ENCODE data around the gene EMX1.

DNA sequence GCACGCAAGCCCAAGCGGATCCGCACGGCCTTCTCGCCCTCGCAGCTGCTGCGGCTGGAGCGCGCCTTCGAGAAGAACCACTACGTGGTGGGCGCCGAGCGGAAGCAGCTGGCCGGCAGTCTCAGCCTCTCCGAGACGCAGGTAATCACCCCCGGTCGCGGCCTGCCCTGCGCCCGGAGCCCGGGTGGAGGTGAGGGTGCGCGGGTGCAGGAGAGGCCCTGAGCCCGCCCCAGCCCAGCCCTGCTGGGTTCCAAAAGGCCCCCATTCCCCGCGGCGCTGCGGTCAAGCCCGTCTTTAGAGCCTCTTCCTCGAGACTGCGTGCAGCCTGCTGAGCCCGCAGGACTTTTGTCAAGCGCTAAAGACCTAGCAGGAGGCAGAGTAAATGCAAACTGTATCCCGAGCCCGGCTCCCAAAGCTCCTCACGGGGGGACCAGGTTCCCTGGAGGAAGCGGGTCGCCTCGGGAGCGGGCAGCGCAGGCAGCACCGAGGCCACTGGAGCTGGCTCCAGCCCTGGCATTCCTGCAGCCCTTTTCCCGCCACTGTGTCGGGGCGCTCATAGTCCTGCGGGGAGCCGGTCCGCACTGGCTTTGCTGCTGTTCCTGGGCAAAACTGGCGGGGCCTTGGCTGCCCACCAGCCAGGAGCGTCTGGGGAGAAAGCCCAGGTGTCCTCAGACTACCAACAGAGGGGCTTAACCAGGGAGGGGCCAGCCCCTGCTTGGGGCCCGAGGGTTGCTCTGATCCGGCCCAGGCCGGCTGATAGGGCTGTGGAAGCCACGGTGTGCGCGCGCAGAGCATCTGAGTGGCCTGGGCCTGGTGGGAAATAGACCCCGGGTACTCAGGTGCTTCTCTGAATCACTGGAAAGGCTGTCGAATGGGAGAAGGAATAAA lies 7.3 kb downstream of the EMX1 start:
- TF ChIP-seq POLR2AphosphoS5 (IDR thresholded peaks at IDR 0.05; ENCODE audit: borderline replicate concordance, low read depth, low read length) (no peak), EZH2 (IDR thresholded peaks at IDR 0.05) (no peak)

Data from SK-N-MC (cell line).